Activated CD8-positive, alpha-beta T cell treated with anti-CD3 and anti-CD28 coated beads for 36 hours (primary cell): ENCODE measurements around the gene DAPK1. TPM values are rescaled to one million over a fixed set of nuclear protein-coding genes. Genes with fewer than 3 reads are reported as not detected.

Experiments used
- ATAC-seq: fragments of 200-7000 bp; cut with Tn5 transposase; one replicate; pipeline ENCODE4 v1.10.0; 2021; ENCODE audit warnings: mild to moderate bottlenecking, moderate library complexity
- CTCF ChIA-PET: fragments of 350-600 bp; sonication (Branson Sonifier 250); formaldehyde crosslinking; loops from one replicate; lab custom pipeline; 2021; ENCODE audit warnings: antibody characterized with exemption; lab: Charles Lee
- POLR2A ChIA-PET: fragments of 350-600 bp; sonication (Branson Sonifier 250); formaldehyde crosslinking; loops from one replicate; lab custom pipeline; 2021; ENCODE audit warnings: antibody characterized with exemption; lab: Charles Lee
- DNase-seq: peaks from one replicate; pipeline ENCODE4 v3.0.0-alpha.2; 2020
- H3K27ac Mint-ChIP-seq: one replicate; pipeline ENCODE4 v1.8.0; 2021; ENCODE audit warnings: mild to moderate bottlenecking, mixed read lengths
- H3K27me3 Mint-ChIP-seq: one replicate; pipeline ENCODE4 v1.8.0; 2021; ENCODE audit warnings: mixed read lengths
- H3K36me3 Mint-ChIP-seq: one replicate; pipeline ENCODE4 v1.8.0; 2021; ENCODE audit warnings: low read depth, mixed read lengths
- H3K4me1 Mint-ChIP-seq: one replicate; pipeline ENCODE4 v1.8.0; 2021; ENCODE audit warnings: low read depth, mixed read lengths
- H3K4me3 Mint-ChIP-seq: one replicate; pipeline ENCODE4 v1.8.0; 2021; ENCODE audit warnings: mild to moderate bottlenecking, moderate library complexity, mixed read lengths
- H3K9me3 Mint-ChIP-seq: one replicate; pipeline ENCODE4 v1.8.0; 2021; ENCODE audit warnings: mixed read lengths
- intact Hi-C: fragments of 100-400 bp; cut with micrococcal nuclease; formaldehyde crosslinking; loops from one replicate; pipeline ENCODE4 v1.10.0; 2022
- total RNA-seq, 2 experiments: library from RNA; stranded (reverse); gene quantifications; one replicate each; pipeline ENCODE4 v1.2.3, GENCODE V29; 2021
- TF ChIP-seq, protein P1 (sequence below): fragments of 200-600 bp; IDR thresholded peaks from one replicate; pipeline ENCODE4 v1.8.0; 2022; ENCODE audit warnings: antibody characterized with exemption, mild to moderate bottlenecking

DAPK1 gene
- total RNA-seq, 2 experiments from 2014 or later = 1.7 to 2.1 TPM

DNA sequence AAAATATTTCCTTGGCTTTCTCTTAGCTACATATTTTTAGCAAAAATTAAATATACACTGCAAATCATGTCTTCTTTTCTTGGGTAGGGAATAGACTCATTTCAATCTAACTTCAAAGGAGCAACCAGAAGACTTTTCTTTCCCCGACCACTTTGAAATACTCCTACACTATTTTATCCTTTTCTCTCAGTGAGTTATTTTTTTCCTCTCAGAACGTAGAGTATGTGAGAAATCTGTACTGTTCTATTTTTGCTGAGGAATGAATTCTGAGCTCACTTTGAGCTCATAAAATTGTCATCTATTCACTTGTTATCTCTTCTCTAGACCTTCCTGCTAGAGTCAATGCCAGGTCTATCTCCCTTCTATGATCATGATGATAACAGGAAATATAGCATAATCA is 22.2 kb upstream of the DAPK1 start:
- CTCF ChIA-PET = interaction anchor here (1.0 kb wide), 1 partner anchor 10 kb away, joined by 3 read pairs; no protein-coding TSS in a partner anchor
- DNase-seq = no peak
- Mint-ChIP-seq H3K4me3 (no peak overlapping the region), H3K4me1 (peaks cover 11% of the 10 kb centered on the region), H3K9me3 (no peaks in the 10 kb centered on the region), H3K27ac (no peak overlapping the region), H3K27me3 (no peaks in the 10 kb centered on the region), H3K36me3 (no peaks in the 10 kb centered on the region)
- POLR2A ChIA-PET = no interaction called here
- intact Hi-C loops = no loop called here
- no peak for ATAC-seq
- TF ChIP-seq, protein P1, sequence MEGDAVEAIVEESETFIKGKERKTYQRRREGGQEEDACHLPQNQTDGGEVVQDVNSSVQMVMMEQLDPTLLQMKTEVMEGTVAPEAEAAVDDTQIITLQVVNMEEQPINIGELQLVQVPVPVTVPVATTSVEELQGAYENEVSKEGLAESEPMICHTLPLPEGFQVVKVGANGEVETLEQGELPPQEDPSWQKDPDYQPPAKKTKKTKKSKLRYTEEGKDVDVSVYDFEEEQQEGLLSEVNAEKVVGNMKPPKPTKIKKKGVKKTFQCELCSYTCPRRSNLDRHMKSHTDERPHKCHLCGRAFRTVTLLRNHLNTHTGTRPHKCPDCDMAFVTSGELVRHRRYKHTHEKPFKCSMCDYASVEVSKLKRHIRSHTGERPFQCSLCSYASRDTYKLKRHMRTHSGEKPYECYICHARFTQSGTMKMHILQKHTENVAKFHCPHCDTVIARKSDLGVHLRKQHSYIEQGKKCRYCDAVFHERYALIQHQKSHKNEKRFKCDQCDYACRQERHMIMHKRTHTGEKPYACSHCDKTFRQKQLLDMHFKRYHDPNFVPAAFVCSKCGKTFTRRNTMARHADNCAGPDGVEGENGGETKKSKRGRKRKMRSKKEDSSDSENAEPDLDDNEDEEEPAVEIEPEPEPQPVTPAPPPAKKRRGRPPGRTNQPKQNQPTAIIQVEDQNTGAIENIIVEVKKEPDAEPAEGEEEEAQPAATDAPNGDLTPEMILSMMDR = no peak

DNA sequence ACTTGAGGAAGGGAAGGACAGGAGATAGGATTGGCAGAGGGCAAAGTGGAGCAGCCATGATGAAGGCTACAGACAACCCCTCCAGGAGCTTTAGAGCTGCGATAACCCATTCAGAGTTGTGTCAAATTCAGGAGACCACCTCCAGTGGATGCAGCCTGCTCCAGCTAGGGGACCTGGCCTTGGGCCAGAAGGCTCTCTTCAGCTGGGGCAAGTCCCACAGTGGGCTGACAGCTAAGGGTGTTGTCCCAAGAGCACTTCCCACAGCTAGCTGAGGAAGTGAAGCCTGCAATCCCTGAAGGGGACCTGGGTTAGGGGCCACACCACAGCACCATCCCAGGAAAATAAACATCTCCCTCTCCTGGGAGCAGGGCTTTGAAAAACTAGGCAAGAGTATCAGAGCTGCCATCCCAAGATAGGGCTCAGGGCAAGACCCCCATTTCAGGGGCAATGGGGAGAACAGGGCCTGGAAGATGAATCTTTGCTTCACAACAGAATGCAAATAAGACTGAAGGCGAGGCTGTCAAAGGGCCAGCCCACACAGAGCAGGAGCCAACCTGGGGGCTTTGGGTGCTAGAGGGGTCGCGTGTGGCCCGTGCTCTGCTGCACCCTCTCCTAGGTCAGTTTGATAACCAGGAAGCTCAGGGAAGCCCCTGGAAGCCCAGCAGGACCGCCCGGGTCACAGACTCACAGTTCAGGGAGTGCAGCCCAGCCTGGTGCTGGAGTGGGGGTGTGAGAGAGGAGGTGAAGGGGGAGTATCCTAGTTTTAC is 19.3 kb upstream of the DAPK1 start:
- Mint-ChIP-seq H3K27me3 (no peaks in the 10 kb centered on the region), H3K4me3 (no peak overlapping the region)
- POLR2A ChIA-PET = no interaction called here

DNA sequence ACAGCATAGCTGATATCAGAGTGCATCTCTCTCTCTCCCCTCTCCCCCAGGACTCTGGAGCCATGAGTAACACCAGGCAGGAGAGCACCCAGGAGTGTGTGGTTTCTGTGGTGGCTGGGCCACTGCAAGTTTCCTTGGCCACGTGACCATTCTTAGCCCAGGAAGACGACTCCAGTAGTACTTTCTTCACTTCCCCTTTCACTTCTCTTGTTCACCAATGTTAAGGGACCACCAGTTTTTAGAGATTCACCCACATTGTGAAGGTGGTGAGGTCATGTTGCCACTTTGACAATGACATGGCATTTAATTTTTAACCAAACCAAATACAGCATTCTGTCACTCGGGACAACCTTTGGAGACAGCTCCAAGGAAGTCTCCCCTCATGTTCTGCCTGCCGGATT is 17.9 kb upstream of the DAPK1 start:
- H3K27ac Mint-ChIP-seq = no peak overlapping the region
- intact Hi-C loops = no loop called here

More for the DNA sequence above, 19.3 kb upstream of the DAPK1 start:
- TF ChIP-seq, protein P1 = no peak
- DNase-seq (no peak), ATAC-seq (no peak)
- Mint-ChIP-seq H3K27ac (no peak overlapping the region), H3K36me3 (no peaks in the 10 kb centered on the region), H3K4me1 (peaks cover 11% of the 10 kb centered on the region), H3K9me3 (no peaks in the 10 kb centered on the region)
- CTCF ChIA-PET = no interaction called here
- intact Hi-C loops = no loop called here

DNA sequence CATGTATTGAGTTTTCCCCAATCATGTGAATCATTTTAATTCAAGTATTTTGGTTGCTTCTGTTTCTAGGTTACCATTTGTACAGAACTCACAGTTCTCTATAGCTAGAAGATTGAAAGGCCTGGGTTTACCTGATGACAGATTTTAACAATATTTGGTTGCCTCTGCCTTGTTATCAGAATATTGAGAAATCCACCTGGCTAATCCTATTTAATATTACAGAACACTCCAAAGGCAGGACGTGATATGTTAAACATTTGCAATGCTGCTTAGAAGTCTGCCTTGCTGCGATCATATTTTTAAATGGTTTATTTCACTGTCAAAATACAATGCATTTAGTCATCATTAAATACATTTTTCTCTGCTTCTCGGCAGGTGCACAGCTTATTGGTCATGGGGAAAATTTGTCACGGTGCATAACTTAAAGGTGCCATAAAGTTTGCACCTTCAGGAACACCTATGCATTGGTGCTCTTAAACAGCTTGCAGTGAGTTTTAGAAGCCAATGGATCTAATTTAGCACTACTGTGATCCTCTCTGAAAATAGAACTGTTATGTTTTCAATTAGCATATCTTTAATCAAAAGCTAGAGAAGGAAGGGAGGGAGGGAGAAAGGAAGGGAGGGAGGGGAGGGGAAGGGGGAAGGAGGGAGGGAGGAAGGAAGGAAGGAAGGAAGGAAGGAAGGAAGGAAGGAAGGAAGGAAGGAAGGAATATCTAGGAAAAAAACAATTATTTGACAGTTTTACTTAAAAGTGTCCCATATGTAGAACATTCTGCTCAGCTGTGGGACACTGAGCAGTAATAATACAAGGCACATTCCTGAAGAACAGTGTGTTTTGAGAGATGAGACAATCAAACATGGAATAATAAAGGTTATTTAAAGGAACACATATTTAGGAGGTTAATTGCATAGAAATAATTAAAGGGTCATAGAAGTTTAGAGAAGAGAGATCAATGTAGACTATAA is 15.5 kb upstream of the DAPK1 start:
- DNase-seq = no peak
- Mint-ChIP-seq H3K4me1 (peaks cover 7% of the 10 kb centered on the region), H3K4me3 (no peak overlapping the region), H3K36me3 (no peaks in the 10 kb centered on the region), H3K27me3 (no peaks in the 10 kb centered on the region), H3K27ac (no peak overlapping the region), H3K9me3 (no peaks in the 10 kb centered on the region)
- POLR2A ChIA-PET = no interaction called here
- intact Hi-C loops = no loop called here
- no peak for ATAC-seq
- CTCF ChIA-PET = no interaction called here
- TF ChIP-seq, protein P1 = no peak

More for the DNA sequence above, 17.9 kb upstream of the DAPK1 start:
- no peaks in the 10 kb centered on the region for H3K9me3 Mint-ChIP-seq
- no peak overlapping the region for H3K4me3 Mint-ChIP-seq
- ChIA-PET POLR2A (no interaction called here), CTCF (no interaction called here)
- TF ChIP-seq, protein P1 = no peak
- H3K36me3 Mint-ChIP-seq = no peaks in the 10 kb centered on the region
- no peaks in the 10 kb centered on the region for H3K27me3 Mint-ChIP-seq
- no peak for ATAC-seq
- peaks cover 11% of the 10 kb centered on the region for H3K4me1 Mint-ChIP-seq
- no peak for DNase-seq

DNA sequence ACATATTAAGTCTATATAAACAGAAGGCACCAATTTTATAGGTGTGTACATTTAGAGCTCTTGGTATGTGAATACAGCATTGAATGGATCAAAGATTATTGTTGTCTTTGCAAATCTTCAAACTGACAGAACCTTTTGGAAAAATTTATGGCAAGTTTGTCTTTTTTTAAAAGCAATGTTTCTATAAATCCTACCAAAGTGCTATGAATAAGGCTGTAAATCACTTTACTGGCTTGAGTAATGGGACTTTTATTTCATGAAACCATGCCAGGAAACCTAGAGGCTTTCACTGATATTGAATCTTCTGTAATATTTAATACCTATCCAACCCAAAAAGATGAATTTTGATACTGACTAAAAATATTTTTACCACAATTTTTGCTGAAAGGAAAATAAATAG is 7.4 kb upstream of the DAPK1 start:
- POLR2A ChIA-PET = no interaction called here
- H3K9me3 Mint-ChIP-seq = no peaks in the 10 kb centered on the region
- DNase-seq = no peak
- ATAC-seq = no peak
- H3K27ac Mint-ChIP-seq = no peak overlapping the region
- H3K27me3 Mint-ChIP-seq = peaks cover 16% of the 10 kb centered on the region
- H3K4me1 Mint-ChIP-seq = no peaks in the 10 kb centered on the region
- CTCF ChIA-PET = no interaction called here
- intact Hi-C loops = no loop called here
- TF ChIP-seq, protein P1 = no peak
- H3K36me3 Mint-ChIP-seq = no peaks in the 10 kb centered on the region
- no peak overlapping the region for H3K4me3 Mint-ChIP-seq
